ENCODE data around the gene PAPPA2.
"Not testable (repeated sequence)": the region's sequence is repeated elsewhere in the genome, so short reads cannot be mapped to it uniquely, and the experiment has no call there.

The PAPPA2 gene

GRCh38 chr1:176626572-176627061 lies 163.6 kb downstream of the PAPPA2 start:
- H3K4me3 ChIP-seq (ENCODE audit: low read depth, low read length, poor library complexity, severe bottlenecking), result no peak overlapping the region
- no peak for TF ChIP-seq EZH2 (IDR thresholded peaks at IDR 0.05; ENCODE audit: borderline replicate concordance, low read length)
- TF ChIP-seq CTCF (IDR thresholded peaks at IDR 0.05; ENCODE audit: low read length), result no peak
- no peak overlapping the region for H3K27ac ChIP-seq (ENCODE audit: low read depth, low read length, poor library complexity, severe bottlenecking)
- H3K4me1 ChIP-seq (ENCODE audit: insufficient read depth, low read length, severe bottlenecking), result no peaks in the 10 kb centered on the region
- H2AFZ ChIP-seq (ENCODE audit: low read length), result no peak overlapping the region
- no peaks in the 10 kb centered on the region for H4K20me1 ChIP-seq (ENCODE audit: insufficient read depth, low read length)
- H3K27me3 ChIP-seq (ENCODE audit: insufficient read depth, low read length), result no peaks in the 10 kb centered on the region
- H3K9me2 ChIP-seq (ENCODE audit: low read depth, low read length), result no peaks in the 10 kb centered on the region
- no peaks in the 10 kb centered on the region for H3K79me2 ChIP-seq (ENCODE audit: insufficient read depth, low read length)
- H3K4me2 ChIP-seq (ENCODE audit: low read length), result no peak overlapping the region
- H3F3A ChIP-seq (ENCODE audit: insufficient read depth, low read length), result no peaks in the 10 kb centered on the region
- H3K9ac ChIP-seq (ENCODE audit: low read length), result no peak overlapping the region
- no peaks in the 10 kb centered on the region for H3K36me3 ChIP-seq (ENCODE audit: insufficient read depth, low read length)
- H3K9me3 ChIP-seq (ENCODE audit: low read length), result no peaks in the 10 kb centered on the region

- H4K20me1 ChIP-seq (ENCODE audit: insufficient read depth, low read length), result no peaks in the 10 kb centered on the region
- H3K9me3 ChIP-seq (ENCODE audit: low read length), result no peaks in the 10 kb centered on the region
- no peak overlapping the region for H2AFZ ChIP-seq (ENCODE audit: low read length)
- no peak overlapping the region for H3K4me2 ChIP-seq (ENCODE audit: low read length)
- H3K4me3 ChIP-seq (ENCODE audit: low read depth, low read length, poor library complexity, severe bottlenecking), result no peak overlapping the region
- no peaks in the 10 kb centered on the region for H3F3A ChIP-seq (ENCODE audit: insufficient read depth, low read length)
- no peak overlapping the region for H3K9ac ChIP-seq (ENCODE audit: low read length)
- no peak overlapping the region for H3K27ac ChIP-seq (ENCODE audit: low read depth, low read length, poor library complexity, severe bottlenecking)
- H3K9me2 ChIP-seq (ENCODE audit: low read depth, low read length), result no peaks in the 10 kb centered on the region
- no peaks in the 10 kb centered on the region for H3K4me1 ChIP-seq (ENCODE audit: insufficient read depth, low read length, severe bottlenecking)
- no peaks in the 10 kb centered on the region for H3K27me3 ChIP-seq (ENCODE audit: insufficient read depth, low read length)
- no peaks in the 10 kb centered on the region for H3K36me3 ChIP-seq (ENCODE audit: insufficient read depth, low read length)
- no peak for TF ChIP-seq CTCF (IDR thresholded peaks at IDR 0.05; ENCODE audit: low read length)
- H3K79me2 ChIP-seq (ENCODE audit: insufficient read depth, low read length), result no peaks in the 10 kb centered on the region
Measured at GRCh38 chr1:176628775-176629174, 165.8 kb downstream of the PAPPA2 start.

- H2AFZ ChIP-seq (ENCODE audit: low read length); H3K4me1 ChIP-seq (ENCODE audit: insufficient read depth, low read length, severe bottlenecking); H3K36me3 ChIP-seq (ENCODE audit: insufficient read depth, low read length); H3K27ac ChIP-seq (ENCODE audit: low read depth, low read length, poor library complexity, severe bottlenecking); H3K9me3 ChIP-seq (ENCODE audit: low read length); H3K4me3 ChIP-seq (ENCODE audit: low read depth, low read length, poor library complexity, severe bottlenecking); H3F3A ChIP-seq (ENCODE audit: insufficient read depth, low read length); H3K27me3 ChIP-seq (ENCODE audit: insufficient read depth, low read length); H3K9ac ChIP-seq (ENCODE audit: low read length); H3K4me2 ChIP-seq (ENCODE audit: low read length); H3K9me2 ChIP-seq (ENCODE audit: low read depth, low read length); H4K20me1 ChIP-seq (ENCODE audit: insufficient read depth, low read length); H3K79me2 ChIP-seq (ENCODE audit: insufficient read depth, low read length): not testable (repeated sequence)
Measured at GRCh38 chr1:176634733-176635132, 171.8 kb downstream of the PAPPA2 start.

- TF ChIP-seq EZH2 (IDR thresholded peaks at IDR 0.05; ENCODE audit: borderline replicate concordance, low read length), result no peak
- TF ChIP-seq CTCF (IDR thresholded peaks at IDR 0.05; ENCODE audit: low read length), result no peak
- Histone ChIP-seq H2AFZ (ENCODE audit: low read length) (no peak overlapping the region), H3K27me3 (ENCODE audit: insufficient read depth, low read length) (no peaks in the 10 kb centered on the region), H3K4me2 (ENCODE audit: low read length) (no peak overlapping the region), H3F3A (ENCODE audit: insufficient read depth, low read length) (no peaks in the 10 kb centered on the region), H3K9me3 (ENCODE audit: low read length) (no peaks in the 10 kb centered on the region), H3K4me1 (ENCODE audit: insufficient read depth, low read length, severe bottlenecking) (no peaks in the 10 kb centered on the region), H3K4me3 (ENCODE audit: low read depth, low read length, poor library complexity, severe bottlenecking) (no peak overlapping the region), H3K27ac (ENCODE audit: low read depth, low read length, poor library complexity, severe bottlenecking) (no peak overlapping the region), H3K9me2 (ENCODE audit: low read depth, low read length) (no peaks in the 10 kb centered on the region), H3K79me2 (ENCODE audit: insufficient read depth, low read length) (no peaks in the 10 kb centered on the region), H3K9ac (ENCODE audit: low read length) (no peak overlapping the region), H4K20me1 (ENCODE audit: insufficient read depth, low read length) (no peaks in the 10 kb centered on the region), H3K36me3 (ENCODE audit: insufficient read depth, low read length) (no peaks in the 10 kb centered on the region)
Measured at GRCh38 chr1:176638713-176639526, 175.9 kb downstream of the PAPPA2 start.
